Measurements from ENCODE around the gene DCDC1. TPM values are rescaled to one million over a fixed set of nuclear protein-coding genes. Genes with fewer than 3 reads are reported as not detected.

Gene DCDC1
- total and polyA plus RNA-seq, 2 donors (not counting 1 experiment from before 2014, with no cell fraction given) = 0.05 to 0.17 TPM

DNA sequence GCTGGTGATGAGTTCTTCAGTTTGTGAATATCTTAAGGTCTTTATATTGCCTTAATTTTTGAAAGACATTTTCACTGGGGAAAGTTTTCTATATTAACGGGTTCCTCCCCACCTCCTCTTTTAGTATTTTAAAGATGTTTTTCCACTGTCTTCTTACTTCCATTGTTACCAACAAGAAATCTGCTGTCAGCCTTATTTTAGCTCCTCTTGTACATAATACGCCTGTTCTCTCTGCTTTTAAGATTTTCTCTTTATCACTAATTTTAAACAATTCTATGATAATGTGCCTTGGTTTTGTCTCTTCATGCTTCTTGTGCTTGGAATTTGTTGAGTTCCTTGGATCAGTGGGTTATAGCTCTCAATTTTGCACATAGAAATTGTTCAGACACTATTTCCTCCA, 280.4 kb downstream of the DCDC1 start:
- Histone ChIP-seq H3K4me1 (ENCODE audit: control insufficient read depth, extremely low read depth, insufficient read depth, low read length) (no peaks in the 10 kb centered on the region), H3K4me2 (ENCODE audit: extremely low read depth, insufficient read depth, low read length) (no peak overlapping the region), H3K9me3 (ENCODE audit: control insufficient read depth, insufficient read depth, low read depth, low read length) (no peaks in the 10 kb centered on the region), H2AFZ (ENCODE audit: low read length) (no peak overlapping the region), H3K36me3 (ENCODE audit: control insufficient read depth, insufficient read depth, low read length) (no peaks in the 10 kb centered on the region), H3K27me3 (ENCODE audit: control insufficient read depth, insufficient read depth, low read length) (no peaks in the 10 kb centered on the region), H3K27ac (ENCODE audit: insufficient read depth, low read length) (no peak overlapping the region), H3K79me2 (ENCODE audit: control insufficient read depth, insufficient read depth, low read length) (no peaks in the 10 kb centered on the region), H3K9ac (ENCODE audit: insufficient read depth, low read length) (no peak overlapping the region), H3K4me3 (replicated peaks in 1 of 4; ENCODE audit: control extremely low read depth in 1 of 4, insufficient read depth in 1 of 4, low read depth in 3 of 4, low read length in 4 of 4) (no peak overlapping the region), H4K20me1 (ENCODE audit: control insufficient read depth, extremely low read depth, insufficient read depth, low read length) (no peaks in the 10 kb centered on the region)
- no peak for DNase-seq (ENCODE audit: low read depth in 2 of 2)
- TF ChIP-seq EZH2 (IDR thresholded peaks at IDR 0.05; ENCODE audit: low read length, missing control alignments) (no peak), CTCF (conservative IDR thresholded peaks at IDR 0.05 in 1 of 2, IDR thresholded peaks at IDR 0.05 in 1 of 2; ENCODE audit: low read depth in 1 of 2, low read length in 2 of 2) (no peak)

- peak in 1 of 2 donors; percentile 62 for DNase-seq (ENCODE audit: low read depth in 2 of 2)
- Histone ChIP-seq H3K4me1 (ENCODE audit: control insufficient read depth, extremely low read depth, insufficient read depth, low read length) (no peaks in the 10 kb centered on the region), H3K4me3 (replicated peaks in 1 of 4; ENCODE audit: control extremely low read depth in 1 of 4, insufficient read depth in 1 of 4, low read depth in 3 of 4, low read length in 4 of 4) (no peak overlapping the region), H2AFZ (ENCODE audit: low read length) (no peak overlapping the region), H3K36me3 (ENCODE audit: control insufficient read depth, insufficient read depth, low read length) (no peaks in the 10 kb centered on the region), H3K27ac (ENCODE audit: insufficient read depth, low read length) (no peak overlapping the region), H3K79me2 (ENCODE audit: control insufficient read depth, insufficient read depth, low read length) (no peaks in the 10 kb centered on the region), H3K4me2 (ENCODE audit: extremely low read depth, insufficient read depth, low read length) (no peak overlapping the region), H3K27me3 (ENCODE audit: control insufficient read depth, insufficient read depth, low read length) (no peaks in the 10 kb centered on the region), H3K9ac (ENCODE audit: insufficient read depth, low read length) (no peak overlapping the region), H3K9me3 (ENCODE audit: control insufficient read depth, insufficient read depth, low read depth, low read length) (no peaks in the 10 kb centered on the region), H4K20me1 (ENCODE audit: control insufficient read depth, extremely low read depth, insufficient read depth, low read length) (no peaks in the 10 kb centered on the region)
- TF ChIP-seq CTCF (conservative IDR thresholded peaks at IDR 0.05 in 1 of 2, IDR thresholded peaks at IDR 0.05 in 1 of 2; ENCODE audit: low read depth in 1 of 2, low read length in 2 of 2) (no peak), EZH2 (IDR thresholded peaks at IDR 0.05; ENCODE audit: low read length, missing control alignments) (no peak)
These were observed 299.9 kb downstream of the DCDC1 start for GRCh38 chr11:31069447-31070205.

DNA sequence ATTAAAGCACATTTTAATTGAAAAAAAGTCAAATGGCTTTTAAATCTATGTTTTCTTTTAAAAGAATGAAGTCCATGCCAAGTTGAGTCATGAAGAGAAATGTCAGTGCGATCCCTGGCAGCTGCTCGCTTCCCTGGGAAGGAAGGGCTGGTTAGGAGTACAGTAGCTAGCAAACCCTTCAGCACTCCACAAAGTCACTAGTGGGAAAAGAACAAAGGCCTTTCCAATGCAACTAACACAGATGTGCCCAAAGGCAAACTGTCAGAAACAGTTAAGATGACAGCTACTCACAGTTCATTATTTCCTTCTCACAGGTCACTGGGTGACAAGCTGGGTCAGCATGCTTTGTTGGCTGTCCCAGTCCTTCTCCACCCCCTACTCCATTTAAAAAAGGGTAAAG, 308.7 kb downstream of the DCDC1 start:
- H3K9ac ChIP-seq (ENCODE audit: insufficient read depth, low read length) = no peak overlapping the region
- no peaks in the 10 kb centered on the region for H3K27me3 ChIP-seq (ENCODE audit: control insufficient read depth, insufficient read depth, low read length)
- no peaks in the 10 kb centered on the region for H3K79me2 ChIP-seq (ENCODE audit: control insufficient read depth, insufficient read depth, low read length)
- H3K27ac ChIP-seq (ENCODE audit: insufficient read depth, low read length) = no peak overlapping the region
- H4K20me1 ChIP-seq (ENCODE audit: control insufficient read depth, extremely low read depth, insufficient read depth, low read length) = no peaks in the 10 kb centered on the region
- no peak overlapping the region for H3K4me3 ChIP-seq (replicated peaks in 1 of 4; ENCODE audit: control extremely low read depth in 1 of 4, insufficient read depth in 1 of 4, low read depth in 3 of 4, low read length in 4 of 4)
- H3K4me1 ChIP-seq (ENCODE audit: control insufficient read depth, extremely low read depth, insufficient read depth, low read length) = no peaks in the 10 kb centered on the region
- DNase-seq (ENCODE audit: low read depth in 2 of 2) = peak; percentile 56 to 84
- no peak overlapping the region for H3K4me2 ChIP-seq (ENCODE audit: extremely low read depth, insufficient read depth, low read length)
- H3K36me3 ChIP-seq (ENCODE audit: control insufficient read depth, insufficient read depth, low read length) = no peaks in the 10 kb centered on the region
- no peaks in the 10 kb centered on the region for H3K9me3 ChIP-seq (ENCODE audit: control insufficient read depth, insufficient read depth, low read depth, low read length)
- no peak for TF ChIP-seq EZH2 (IDR thresholded peaks at IDR 0.05; ENCODE audit: low read length, missing control alignments)
- no peak for TF ChIP-seq CTCF (conservative IDR thresholded peaks at IDR 0.05 in 1 of 2, IDR thresholded peaks at IDR 0.05 in 1 of 2; ENCODE audit: low read depth in 1 of 2, low read length in 2 of 2)
- no peak overlapping the region for H2AFZ ChIP-seq (ENCODE audit: low read length)
